Neural crest cell (in vitro differentiated cells): ENCODE measurements around the gene FBRS. TPM values are rescaled to one million over a fixed set of nuclear protein-coding genes. Genes with fewer than 3 reads are reported as not detected.
A peak's percentile ranks its signal among the peaks of the same experiment; 100 is the strongest.

ENCODE experiments used
- DNase-seq: peaks from one replicate; pipeline ENCODE4 v3.0.0; 2021; ENCODE audit warnings: low read depth, mixed read lengths, low spot score
- H3K27ac Mint-ChIP-seq: one replicate; pipeline ENCODE4 v1.8.0; 2021; ENCODE audit warnings: mild to moderate bottlenecking, mixed read lengths; ENCODE audit not compliant: unreplicated experiment
- H3K27me3 Mint-ChIP-seq: 2 replicates; pipeline ENCODE4 v1.8.0; 2021; ENCODE audit warnings: low read depth, mild to moderate bottlenecking, mixed read lengths
- H3K36me3 Mint-ChIP-seq: 2 replicates; pipeline ENCODE4 v1.8.0; 2021; ENCODE audit warnings: low read depth, mild to moderate bottlenecking, mixed read lengths
- H3K4me1 Mint-ChIP-seq: 2 replicates; pipeline ENCODE4 v1.8.0; 2021; ENCODE audit warnings: mixed read lengths
- H3K4me3 Mint-ChIP-seq: one replicate; pipeline ENCODE4 v1.8.0; 2021; ENCODE audit warnings: mild to moderate bottlenecking, mixed read lengths
- H3K9me3 Mint-ChIP-seq: 2 replicates; pipeline ENCODE4 v1.8.0; 2021; ENCODE audit warnings: mixed read lengths
- CTCF ChIP-seq: fragments of 200-600 bp; sonication (generic); conservative IDR thresholded peaks from 2 replicates; pipeline ENCODE4 v1.5.0; 2021; ENCODE audit warnings: antibody characterized with exemption, mild to moderate bottlenecking
- total RNA-seq: library from RNA; stranded (reverse); gene quantifications from 2 replicates; pipeline ENCODE4 v1.2.1, GENCODE V29; 2021

The FBRS gene
- total RNA-seq, 1 donor from 2014 or later = 67.1 TPM

- H3K9me3 Mint-ChIP-seq = peaks cover 3% of the 10 kb centered on the region
- no peak overlapping the region for H3K27ac Mint-ChIP-seq
- no peak for DNase-seq
- no peaks in the 10 kb centered on the region for H3K36me3 Mint-ChIP-seq
- TF ChIP-seq CTCF = no peak
- H3K27me3 Mint-ChIP-seq = no peaks in the 10 kb centered on the region
- peak overlapping the region; percentile 85 for H3K4me3 Mint-ChIP-seq
- H3K4me1 Mint-ChIP-seq = peaks cover 38% of the 10 kb centered on the region
Measured at GRCh38 chr16:30652718-30653117, 5.5 kb upstream of the FBRS start.

GRCh38 chr16:30654856-30655255 is 3.4 kb upstream of the FBRS start:
- no peaks in the 10 kb centered on the region for H3K36me3 Mint-ChIP-seq
- H3K27ac Mint-ChIP-seq = no peak overlapping the region
- H3K4me3 Mint-ChIP-seq = peak overlapping the region; percentile 51
- TF ChIP-seq CTCF = no peak
- peaks cover 38% of the 10 kb centered on the region for H3K4me1 Mint-ChIP-seq
- no peak for DNase-seq
- peaks cover 3% of the 10 kb centered on the region for H3K9me3 Mint-ChIP-seq
- H3K27me3 Mint-ChIP-seq = peaks cover 3% of the 10 kb centered on the region

DNA sequence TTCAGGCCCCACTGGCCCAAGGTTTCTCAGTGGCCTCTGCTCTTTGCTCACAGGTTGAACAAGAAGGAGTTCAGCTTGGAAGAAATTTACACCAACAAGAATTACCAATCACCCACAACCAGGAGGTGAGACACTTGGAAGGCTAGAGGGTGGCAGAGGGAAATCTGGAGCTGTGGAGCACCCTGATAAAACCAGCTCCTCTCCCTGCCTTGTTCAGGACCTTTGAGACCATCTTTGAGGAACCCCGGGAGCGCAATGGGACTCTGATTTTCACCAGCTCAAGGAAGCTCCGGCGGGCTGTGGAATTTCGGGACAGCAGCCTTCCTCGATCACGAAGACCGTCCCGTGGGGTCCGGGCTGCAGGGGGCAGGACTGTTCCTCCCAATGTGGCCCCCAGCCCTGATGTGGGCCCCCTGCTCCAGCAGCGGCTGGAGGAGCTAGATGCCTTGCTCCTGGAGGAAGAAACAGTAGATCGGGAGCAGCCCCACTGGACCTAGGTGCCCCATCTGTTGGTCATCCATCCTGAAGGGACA is 2.4 kb upstream of the FBRS start:
- no peak for DNase-seq
- no peak for TF ChIP-seq CTCF
- Mint-ChIP-seq H3K9me3 (no peaks in the 10 kb centered on the region), H3K36me3 (no peaks in the 10 kb centered on the region), H3K27me3 (peaks cover 3% of the 10 kb centered on the region), H3K4me3 (peak overlapping the region; percentile 86), H3K27ac (no peak overlapping the region), H3K4me1 (peaks cover 37% of the 10 kb centered on the region)

GRCh38 chr16:30656388-30656787 is 1.8 kb upstream of the FBRS start:
- H3K9me3 Mint-ChIP-seq = no peaks in the 10 kb centered on the region
- peak overlapping the region; percentile 86 for H3K4me3 Mint-ChIP-seq
- DNase-seq = no peak
- H3K27me3 Mint-ChIP-seq = peaks cover 3% of the 10 kb centered on the region
- no peak overlapping the region for H3K27ac Mint-ChIP-seq
- H3K4me1 Mint-ChIP-seq = peaks cover 39% of the 10 kb centered on the region
- peaks cover 3% of the 10 kb centered on the region for H3K36me3 Mint-ChIP-seq
- TF ChIP-seq CTCF = no peak

DNA sequence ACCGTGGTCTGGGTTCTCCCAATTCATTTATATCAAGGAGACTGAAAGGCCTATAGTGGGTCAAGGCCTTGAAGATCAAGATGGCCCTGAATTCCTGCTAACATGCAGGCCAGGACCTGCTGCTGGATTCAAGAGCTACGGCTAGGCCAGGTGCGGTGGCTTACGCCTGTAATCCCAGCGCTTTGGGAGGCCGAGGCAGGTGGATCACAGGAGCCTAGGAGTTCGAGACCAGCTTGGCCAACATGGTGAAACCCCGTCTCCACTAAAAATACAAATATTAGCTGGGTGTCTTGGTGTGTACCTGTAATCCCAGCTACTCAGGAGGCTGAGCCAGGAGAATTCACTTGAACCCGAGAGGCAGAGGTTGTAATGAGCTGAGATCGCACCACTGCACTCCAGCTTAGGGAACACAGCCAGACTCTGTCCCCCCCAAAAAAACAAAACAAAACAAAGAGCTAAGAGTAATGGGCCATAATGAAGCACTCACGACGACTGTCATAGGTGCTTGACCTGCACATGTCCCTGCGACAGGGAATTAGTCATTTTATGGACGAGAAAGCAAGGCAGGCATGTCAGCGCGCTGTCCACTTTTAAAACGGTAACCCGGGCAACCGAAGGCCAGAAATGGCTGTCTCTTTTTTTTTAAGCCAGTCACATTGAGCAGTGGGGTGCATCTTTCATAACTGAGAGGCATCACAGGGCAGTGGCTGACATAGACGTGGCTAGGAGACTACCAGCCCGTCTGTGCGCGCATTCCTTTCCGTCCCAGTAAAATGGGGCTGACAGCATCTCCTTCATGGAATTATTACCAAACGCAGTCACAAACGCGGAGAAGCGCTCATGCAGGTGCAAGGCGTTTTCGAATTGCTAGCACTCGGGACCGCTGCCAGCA is 1.0 kb upstream of the FBRS start:
- H3K4me1 Mint-ChIP-seq = peaks cover 39% of the 10 kb centered on the region
- peaks cover 3% of the 10 kb centered on the region for H3K27me3 Mint-ChIP-seq
- peak overlapping the region; percentile 86 for H3K4me3 Mint-ChIP-seq
- H3K27ac Mint-ChIP-seq = peak overlapping the region; percentile 93
- H3K36me3 Mint-ChIP-seq = peaks cover 5% of the 10 kb centered on the region
- TF ChIP-seq CTCF = no peak
- DNase-seq = no peak
- H3K9me3 Mint-ChIP-seq = no peaks in the 10 kb centered on the region
